ENCODE results near the gene SPRYD3. TPM values are rescaled to one million over a fixed set of nuclear protein-coding genes. Genes with fewer than 3 reads are reported as not detected.
"Not testable (repeated sequence)": the region's sequence is repeated elsewhere in the genome, so short reads cannot be mapped to it uniquely, and the experiment has no call there.

The SPRYD3 gene
- total RNA-seq, 1 experiment from 2014 or later: 35.2 TPM

DNA sequence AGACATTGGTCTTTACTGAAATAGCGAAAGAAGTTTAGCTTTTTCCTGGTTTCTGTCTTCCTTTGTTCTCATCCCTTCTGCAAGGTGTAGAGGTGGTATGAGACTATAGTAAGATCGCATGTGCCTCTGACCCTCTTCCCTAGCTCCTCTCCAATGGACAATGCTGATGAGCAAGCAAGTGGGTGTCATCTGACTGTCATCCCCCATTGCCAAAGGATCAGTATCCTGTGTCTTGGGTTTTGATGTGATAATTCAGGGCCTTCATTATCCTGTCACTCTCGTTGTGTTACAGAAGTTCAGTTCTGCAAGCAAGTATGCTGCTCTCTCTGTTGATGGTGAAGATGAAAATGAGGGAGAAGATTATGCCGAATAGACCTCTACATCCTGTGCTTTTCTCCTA, 39.3 kb downstream of the SPRYD3 start:
- Mint-ChIP-seq H3K4me1 (ENCODE audit: insufficient read depth, unreplicated experiment) (peaks cover 13% of the 10 kb centered on the region), H3K4me3 (ENCODE audit: unreplicated experiment) (no peak overlapping the region), H3K9me3 (ENCODE audit: unreplicated experiment) (no peaks in the 10 kb centered on the region), H3K27me3 (ENCODE audit: insufficient read depth, unreplicated experiment) (no peaks in the 10 kb centered on the region), H3K36me3 (ENCODE audit: insufficient read depth, unreplicated experiment) (peaks cover 94% of the 10 kb centered on the region), H3K27ac (ENCODE audit: low read depth, unreplicated experiment) (no peak overlapping the region)
- TF ChIP-seq CTCF (IDR thresholded peaks at IDR 0.05; ENCODE audit: unreplicated experiment): no peak
- ChIA-PET CTCF (interaction anchor here (0.6 to 2.6 kb wide), 4 partner anchors 9 to 155 kb away, joined by 3 to 11 read pairs (median 8); no protein-coding TSS in a partner anchor), POLR2A (interaction anchor here (0.6 to 2.2 kb wide), 3 partner anchors 8 to 14 kb away, joined by 3 to 16 read pairs (median 5); no protein-coding TSS in a partner anchor)
- no TSS peak for BruUV-seq (replicated peaks)
- DNase-seq (ENCODE audit: unreplicated experiment): no peak
- intact Hi-C loops (cut with micrococcal nuclease): loop anchor here (2.0 kb wide), 1 partner anchor 59 kb away; no protein-coding TSS in a partner anchor

GRCh38 chr12:53036802-53037201, 42.4 kb downstream of the SPRYD3 start:
- Mint-ChIP-seq H3K27ac (ENCODE audit: low read depth, unreplicated experiment) (no peak overlapping the region), H3K36me3 (ENCODE audit: insufficient read depth, unreplicated experiment) (peaks cover 100% of the 10 kb centered on the region), H3K4me3 (ENCODE audit: unreplicated experiment) (no peak overlapping the region), H3K27me3 (ENCODE audit: insufficient read depth, unreplicated experiment) (no peaks in the 10 kb centered on the region), H3K9me3 (ENCODE audit: unreplicated experiment) (no peaks in the 10 kb centered on the region), H3K4me1 (ENCODE audit: insufficient read depth, unreplicated experiment) (peaks cover 6% of the 10 kb centered on the region)
- DNase-seq (ENCODE audit: unreplicated experiment): no peak
- no peak for TF ChIP-seq CTCF (IDR thresholded peaks at IDR 0.05; ENCODE audit: unreplicated experiment)
- POLR2A ChIA-PET: interaction anchor here (1.0 to 1.1 kb wide), 2 partner anchors 10 to 11 kb away, joined by 3 to 4 read pairs; no protein-coding TSS in a partner anchor
- CTCF ChIA-PET: interaction anchor here (0.7 kb wide), 1 partner anchor 495 kb away, joined by 3 read pairs; no protein-coding TSS in a partner anchor
- intact Hi-C loops (cut with micrococcal nuclease): no loop called here
- BruUV-seq (replicated peaks): no TSS peak

- no peaks in the 10 kb centered on the region for H3K27me3 Mint-ChIP-seq (ENCODE audit: insufficient read depth, unreplicated experiment)
Measured at GRCh38 chr12:53034459-53034858, 44.7 kb downstream of the SPRYD3 start.

DNA sequence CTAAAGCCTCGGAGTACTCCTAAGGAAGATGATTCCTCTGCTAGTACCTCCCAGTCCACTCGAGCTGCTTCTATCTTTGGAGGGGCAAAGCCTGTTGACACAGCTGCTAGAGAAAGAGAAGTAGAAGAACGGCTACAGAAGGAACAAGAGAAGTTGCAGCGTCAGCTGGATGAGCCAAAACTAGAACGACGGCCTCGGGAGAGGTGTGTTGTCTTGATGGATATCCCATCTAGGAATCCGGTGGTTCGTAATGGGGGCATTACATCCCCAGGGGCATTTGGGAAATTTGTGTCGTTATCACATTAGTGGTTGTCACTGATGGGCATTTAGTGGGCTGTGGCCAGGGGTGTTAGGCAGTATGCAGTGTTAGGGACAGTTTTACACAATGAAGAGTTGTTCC, 45.4 kb downstream of the SPRYD3 start:
- H3K4me1 Mint-ChIP-seq (ENCODE audit: insufficient read depth, unreplicated experiment); BruUV-seq (replicated peaks); DNase-seq (ENCODE audit: unreplicated experiment); H3K4me3 Mint-ChIP-seq (ENCODE audit: unreplicated experiment); intact Hi-C loops (cut with micrococcal nuclease); H3K27me3 Mint-ChIP-seq (ENCODE audit: insufficient read depth, unreplicated experiment); H3K27ac Mint-ChIP-seq (ENCODE audit: low read depth, unreplicated experiment); H3K9me3 Mint-ChIP-seq (ENCODE audit: unreplicated experiment): not testable (repeated sequence)
- ChIA-PET CTCF (interaction anchor here (0.6 to 0.8 kb wide), 2 partner anchors 11 to 48 kb away, joined by 3 read pairs; no protein-coding TSS in a partner anchor), POLR2A (interaction anchor here (1.6 kb wide), 1 partner anchor 26 kb away, joined by 5 read pairs; no protein-coding TSS in a partner anchor)
- peaks cover 97% of the 10 kb centered on the region for H3K36me3 Mint-ChIP-seq (ENCODE audit: insufficient read depth, unreplicated experiment)

More at GRCh38 chr12:53034459-53034858, 44.7 kb downstream of the SPRYD3 start:
- no TSS peak for BruUV-seq (replicated peaks)
- DNase-seq (ENCODE audit: unreplicated experiment): no peak
- POLR2A ChIA-PET: interaction anchor here (1.6 kb wide), 1 partner anchor 27 kb away, joined by 5 read pairs; no protein-coding TSS in a partner anchor
- no peak overlapping the region for H3K4me3 Mint-ChIP-seq (ENCODE audit: unreplicated experiment)
- peaks cover 97% of the 10 kb centered on the region for H3K36me3 Mint-ChIP-seq (ENCODE audit: insufficient read depth, unreplicated experiment)
- no peaks in the 10 kb centered on the region for H3K9me3 Mint-ChIP-seq (ENCODE audit: unreplicated experiment)
- intact Hi-C loops (cut with micrococcal nuclease): no loop called here
- CTCF ChIA-PET: interaction anchor here (0.6 to 1.5 kb wide), 3 partner anchors 9 to 47 kb away, joined by 3 read pairs; no protein-coding TSS in a partner anchor
- no peak for TF ChIP-seq CTCF (IDR thresholded peaks at IDR 0.05; ENCODE audit: unreplicated experiment)
- H3K27ac Mint-ChIP-seq (ENCODE audit: low read depth, unreplicated experiment): no peak overlapping the region
- H3K4me1 Mint-ChIP-seq (ENCODE audit: insufficient read depth, unreplicated experiment): peaks cover 12% of the 10 kb centered on the region
